Ishikawa (cell line): Measurements from ENCODE around the gene KCNK1.

Experiments used
- CEBPB ChIP-seq: IDR thresholded peaks from 2 replicates; pipeline ENCODE4 v1.6.1; 2012
- RAD21 ChIP-seq: IDR thresholded peaks from 2 replicates; pipeline ENCODE4 v1.6.1; 2012; ENCODE audit warnings: low read depth

DNA sequence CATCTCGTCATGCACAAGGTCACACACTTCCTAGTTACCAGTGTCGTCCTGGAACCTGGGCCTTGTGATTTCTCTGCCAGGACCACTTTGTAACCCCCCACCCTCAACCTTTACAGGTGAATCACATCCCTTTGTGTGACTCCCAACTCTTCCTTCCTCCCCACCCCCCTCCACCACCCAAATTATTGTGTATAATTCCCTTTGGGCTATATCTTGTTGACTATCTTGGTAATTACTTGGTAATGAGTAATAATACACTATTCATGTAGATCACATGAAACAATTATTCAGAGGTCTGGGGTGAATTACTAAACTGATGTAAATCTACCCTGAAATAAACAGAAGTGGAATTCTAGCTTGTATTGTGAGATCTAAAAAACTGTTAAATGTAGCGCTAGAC lies 1.7 kb downstream of the KCNK1 start:
- TF ChIP-seq CEBPB (no peak), RAD21 (no peak)
